RWPE2 (cell line): ENCODE measurements around the gene IL21R.

Source experiments
- ATAC-seq: fragments of 200-7000 bp; cut with Tn5 transposase; 3 replicates; pipeline ENCODE4 v1.9.1; 2021; ENCODE audit warnings: low read depth
- DNase-seq: peaks from one replicate; pipeline ENCODE4 v3.0.0-alpha.2; 2020; ENCODE audit warnings: low spot score
- H3K27ac ChIP-seq: fragments of 450-650 bp; 2 replicates; pipeline ENCODE4 v1.5.1; 2017; ENCODE audit warnings: mild to moderate bottlenecking; ENCODE audit not compliant: poor library complexity, severe bottlenecking
- H3K27me3 ChIP-seq: fragments of 250-450 bp; sonication (Bioruptor Pico); 2 replicates; pipeline ENCODE4 v1.5.1; 2021; ENCODE audit warnings: mild to moderate bottlenecking, moderate library complexity; ENCODE audit not compliant: insufficient read depth, poor library complexity, severe bottlenecking
- H3K36me3 ChIP-seq: fragments of 250-450 bp; sonication (Bioruptor Pico); 2 replicates; pipeline ENCODE4 v1.5.1; 2020; ENCODE audit warnings: low read depth, mild to moderate bottlenecking, moderate library complexity
- H3K4me1 ChIP-seq: fragments of 250-450 bp; sonication (Bioruptor Pico); 2 replicates; pipeline ENCODE4 v1.5.1; 2021; ENCODE audit warnings: mild to moderate bottlenecking, moderate library complexity; ENCODE audit not compliant: insufficient read depth, poor library complexity, severe bottlenecking
- H3K4me3 ChIP-seq: fragments of 250-450 bp; sonication (Bioruptor Pico); 2 replicates; pipeline ENCODE4 v1.5.1; 2021; ENCODE audit warnings: mild to moderate bottlenecking, moderate library complexity; ENCODE audit not compliant: severe bottlenecking
- H3K9me3 ChIP-seq: fragments of 250-450 bp; sonication (Bioruptor Pico); 2 replicates; pipeline ENCODE4 v1.5.1; 2021; ENCODE audit warnings: mild to moderate bottlenecking, moderate library complexity; ENCODE audit not compliant: severe bottlenecking
- CTCF ChIP-seq: fragments of 450-650 bp; IDR thresholded peaks from one replicate; pipeline ENCODE4 v1.5.1; 2017; ENCODE audit warnings: mild to moderate bottlenecking, moderate library complexity; ENCODE audit not compliant: poor library complexity, severe bottlenecking

Gene IL21R

DNA sequence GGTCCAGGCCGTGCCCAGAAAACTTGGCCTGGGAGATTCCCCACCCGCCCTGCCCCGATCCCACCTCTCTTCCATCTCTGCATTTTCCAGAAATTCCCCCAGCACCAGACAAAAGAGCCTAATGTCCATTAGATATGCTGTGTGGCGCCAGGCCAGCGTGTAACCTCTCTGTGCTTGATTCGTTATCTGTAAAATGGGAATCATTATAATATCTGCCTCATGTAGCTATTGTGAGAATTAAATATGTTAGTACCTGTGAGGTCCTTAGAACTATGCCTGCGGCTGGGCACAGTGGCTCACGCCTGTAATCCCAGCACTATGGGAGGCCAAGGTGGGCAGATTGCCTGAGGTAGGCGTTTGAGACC, 33.6 kb upstream of the IL21R start:
- ATAC-seq (no peak), DNase-seq (no peak)
- Histone ChIP-seq H3K9me3 (no peaks in the 10 kb centered on the region), H3K36me3 (peaks cover 10% of the 10 kb centered on the region), H3K27ac (no peak overlapping the region), H3K27me3 (no peaks in the 10 kb centered on the region), H3K4me1 (peaks cover 28% of the 10 kb centered on the region), H3K4me3 (no peak overlapping the region)
- TF ChIP-seq CTCF: peak; percentile 69

- DNase-seq (no peak), ATAC-seq (no peak)
- Histone ChIP-seq H3K27ac (no peak overlapping the region), H3K4me3 (no peak overlapping the region), H3K27me3 (no peaks in the 10 kb centered on the region), H3K36me3 (no peaks in the 10 kb centered on the region), H3K9me3 (no peaks in the 10 kb centered on the region), H3K4me1 (peaks cover 14% of the 10 kb centered on the region)
- TF ChIP-seq CTCF: no peak
Observed at GRCh38 chr16:27369806-27370205, 32.2 kb upstream of the IL21R start.

DNA sequence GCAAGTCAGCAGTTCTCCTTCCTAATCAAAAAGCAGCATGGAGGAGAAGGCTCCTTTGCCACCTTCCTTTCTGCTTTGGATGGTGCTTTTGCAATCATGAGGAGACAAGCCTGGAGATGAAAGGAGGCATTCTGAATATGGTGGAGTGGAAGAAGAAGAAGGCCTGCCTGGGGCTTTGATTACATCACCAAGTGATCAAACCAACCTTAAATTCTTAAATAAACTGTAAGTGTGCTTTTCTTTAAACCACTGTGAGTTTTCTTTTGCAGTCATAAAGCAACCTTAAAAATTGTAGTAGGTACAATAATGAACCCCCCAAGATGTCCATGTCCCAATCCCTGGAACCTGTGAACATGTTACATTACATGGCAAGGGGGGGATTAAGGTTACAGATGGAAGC, 31.7 kb upstream of the IL21R start:
- no peak for TF ChIP-seq CTCF
- DNase-seq (no peak), ATAC-seq (no peak)
- peaks cover 9% of the 10 kb centered on the region for H3K4me1 ChIP-seq
- H3K27ac ChIP-seq: no peak overlapping the region
- H3K9me3 ChIP-seq: no peaks in the 10 kb centered on the region
- no peaks in the 10 kb centered on the region for H3K27me3 ChIP-seq
- H3K36me3 ChIP-seq: no peaks in the 10 kb centered on the region
- H3K4me3 ChIP-seq: no peak overlapping the region

GRCh38 chr16:27373312-27373711, 28.7 kb upstream of the IL21R start:
- DNase-seq (no peak), ATAC-seq (no peak)
- H3K27me3 ChIP-seq: no peaks in the 10 kb centered on the region
- no peaks in the 10 kb centered on the region for H3K4me1 ChIP-seq
- no peaks in the 10 kb centered on the region for H3K36me3 ChIP-seq
- H3K9me3 ChIP-seq: no peaks in the 10 kb centered on the region
- no peak for TF ChIP-seq CTCF
- H3K4me3 ChIP-seq: no peak overlapping the region
- no peak overlapping the region for H3K27ac ChIP-seq

DNA sequence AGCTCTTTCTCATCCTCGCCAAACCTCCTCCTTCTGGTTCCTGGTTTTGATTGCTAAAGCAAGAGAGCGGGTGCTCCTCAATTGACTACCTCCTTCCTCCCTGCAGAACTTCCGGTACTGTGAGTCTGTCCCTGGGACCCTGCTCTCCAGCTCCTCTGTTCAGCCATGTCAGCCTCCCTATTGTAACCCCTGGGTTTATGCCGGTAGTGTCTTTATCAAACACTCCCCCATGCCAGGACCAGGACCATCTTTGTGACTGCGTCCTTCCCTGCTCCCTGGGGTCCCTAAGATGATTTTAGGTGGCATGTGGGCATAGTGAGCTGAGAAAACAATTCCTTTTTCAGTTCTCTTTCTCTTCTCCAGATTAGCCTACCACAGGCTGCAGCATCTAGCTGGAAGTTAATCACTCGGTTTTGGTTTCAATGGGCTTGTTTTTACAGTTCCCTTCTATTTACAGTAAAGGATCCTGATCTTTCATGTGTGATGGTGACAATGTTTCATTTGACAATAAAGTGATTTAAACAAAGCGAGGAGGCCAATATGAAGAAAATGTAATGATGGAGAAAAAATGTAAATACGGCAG, 27.7 kb upstream of the IL21R start:
- no peaks in the 10 kb centered on the region for H3K4me1 ChIP-seq
- no peaks in the 10 kb centered on the region for H3K9me3 ChIP-seq
- no peaks in the 10 kb centered on the region for H3K36me3 ChIP-seq
- H3K27ac ChIP-seq: no peak overlapping the region
- no peak for DNase-seq
- no peak for ATAC-seq
- no peak for TF ChIP-seq CTCF
- no peak overlapping the region for H3K4me3 ChIP-seq
- H3K27me3 ChIP-seq: no peaks in the 10 kb centered on the region
